Stimulated activated CD8-positive, alpha-beta memory T cell treated with anti-CD3 and anti-CD28 coated beads, Interleukin-4, amount 100 ng/mL, for 1 hour (primary cell): ENCODE data around the gene CCDC112.
"Not testable (repeated sequence)": the region's sequence is repeated elsewhere in the genome, so short reads cannot be mapped to it uniquely, and the experiment has no call there.

Experiments
- DNase-seq, 2 donors: peaks; one replicate each; pipeline ENCODE4 v3.0.0-alpha.2; 2020; ENCODE audit warnings: low read depth in 2 of 2, low spot score in 1 of 2

The CCDC112 gene

DNA sequence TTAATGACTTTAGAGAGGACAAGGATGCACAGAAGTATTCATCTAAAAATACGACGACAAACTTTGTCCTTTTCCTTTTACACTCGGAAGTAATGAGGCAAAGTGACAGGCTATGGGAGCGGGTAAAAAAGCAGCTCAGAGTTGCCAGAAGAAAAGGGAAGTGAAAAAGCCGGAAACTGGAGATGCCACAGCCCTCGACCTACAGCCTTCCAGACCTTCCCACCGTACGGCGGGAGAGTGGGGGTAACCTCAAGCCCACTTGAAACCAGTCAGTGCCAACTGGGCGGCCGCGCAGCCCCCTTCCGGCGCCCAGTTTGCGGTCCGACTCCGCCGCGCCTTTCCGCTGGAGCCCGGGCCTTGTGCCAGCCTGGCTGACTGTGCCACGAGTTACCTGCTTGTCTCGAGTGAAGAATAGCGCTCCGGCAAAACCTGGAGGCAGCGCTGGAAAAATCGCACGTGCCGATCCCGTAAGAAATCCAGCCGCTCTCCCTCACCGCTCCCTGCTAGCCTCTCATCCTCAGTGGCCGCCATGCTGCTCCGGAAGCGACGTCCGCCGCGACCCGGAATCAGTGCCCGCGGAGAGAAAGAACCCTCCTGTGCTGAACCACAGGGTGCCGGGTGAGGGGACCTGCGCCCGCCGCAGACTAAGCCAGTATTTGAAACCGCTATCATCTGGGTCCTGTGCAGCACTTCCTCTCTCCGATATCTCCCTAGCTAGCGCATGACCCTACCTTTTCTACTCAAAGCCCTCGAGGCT, 34.0 kb downstream of the CCDC112 start, which contains the start of gene PGGT1B:
Gene PGGT1B (minus strand): TSS at position 557 of the 757 bp plus-strand sequence. CDS start 26 bp downstream, at position 531.
- DNase-seq = peak; percentile 24 to 34

- no peak for DNase-seq
Observed at GRCh38 chr5:115262011-115262320, 34.5 kb downstream of the CCDC112 start.

DNA sequence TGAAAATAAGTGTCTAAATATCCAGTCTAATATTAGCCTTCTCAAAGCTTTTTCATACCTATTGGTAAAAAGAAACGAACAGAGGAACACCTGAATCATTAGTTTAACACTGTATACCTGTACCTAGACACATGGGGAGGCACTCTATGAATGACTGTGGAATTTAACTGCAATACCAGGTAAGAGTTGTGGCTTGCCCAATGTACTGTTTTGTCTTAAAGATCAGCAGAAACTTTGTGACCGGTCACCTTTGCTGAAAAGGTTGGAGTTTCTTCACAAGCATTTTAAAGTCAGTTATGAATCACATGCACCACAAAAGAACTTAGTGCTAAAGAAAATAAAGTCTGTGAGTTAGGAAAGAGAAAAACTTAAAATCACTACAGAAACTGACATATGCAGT, 36.2 kb downstream of the CCDC112 start:
- no peak for DNase-seq

- no peak for DNase-seq
Observed at GRCh38 chr5:115257981-115258380, 38.5 kb downstream of the CCDC112 start.

- not testable (repeated sequence) for DNase-seq
Observed at GRCh38 chr5:115249379-115249778, 47.1 kb downstream of the CCDC112 start.

DNA sequence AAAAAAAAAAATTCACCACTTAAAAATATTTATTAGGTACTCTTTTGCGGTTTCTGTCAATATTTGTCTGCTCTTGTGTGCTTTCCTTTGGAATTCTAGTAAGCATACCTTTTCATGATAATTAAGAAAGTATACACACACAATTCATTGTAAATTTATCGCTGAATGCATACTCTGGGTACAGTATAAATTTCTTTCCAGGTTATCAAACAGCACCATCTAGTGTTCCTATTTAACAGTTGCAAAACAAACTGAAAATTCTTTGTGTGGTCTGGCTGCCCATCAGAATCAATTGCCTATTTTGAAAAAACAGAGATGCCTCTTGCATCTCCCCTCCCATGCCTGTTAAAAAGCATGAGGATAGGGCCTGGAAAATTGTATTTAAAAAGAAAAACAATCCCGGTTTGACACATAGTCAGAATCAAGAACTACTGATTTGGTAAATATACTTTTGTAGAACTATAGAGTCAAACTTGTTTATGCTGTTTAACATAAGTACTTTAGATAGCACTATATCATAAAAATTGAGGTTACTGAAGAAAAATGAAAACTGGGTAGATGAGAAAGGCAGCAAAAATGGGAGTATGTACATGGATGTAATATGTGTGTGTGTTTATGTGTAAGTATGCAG, 50.0 kb downstream of the CCDC112 start:
- no peak for DNase-seq

DNA sequence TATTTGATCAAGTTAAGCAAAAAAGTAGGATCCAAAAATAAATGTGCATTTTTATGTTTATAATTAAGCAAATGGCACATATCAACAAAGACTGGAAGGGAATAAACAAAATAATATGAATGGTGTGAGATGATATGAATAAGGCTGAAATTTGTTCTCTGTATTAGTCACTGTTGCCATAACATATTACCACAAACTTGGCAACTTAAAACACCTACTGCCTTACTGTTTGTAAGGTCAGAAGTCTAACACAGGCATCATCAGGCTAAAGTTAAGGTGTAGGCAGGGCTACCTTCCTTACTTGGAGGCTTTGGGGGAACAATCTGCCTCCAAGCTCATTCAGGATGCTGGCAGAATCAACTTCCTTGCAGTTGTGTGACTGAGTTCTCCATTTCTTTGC, 53.0 kb downstream of the CCDC112 start:
- DNase-seq = no peak

DNA sequence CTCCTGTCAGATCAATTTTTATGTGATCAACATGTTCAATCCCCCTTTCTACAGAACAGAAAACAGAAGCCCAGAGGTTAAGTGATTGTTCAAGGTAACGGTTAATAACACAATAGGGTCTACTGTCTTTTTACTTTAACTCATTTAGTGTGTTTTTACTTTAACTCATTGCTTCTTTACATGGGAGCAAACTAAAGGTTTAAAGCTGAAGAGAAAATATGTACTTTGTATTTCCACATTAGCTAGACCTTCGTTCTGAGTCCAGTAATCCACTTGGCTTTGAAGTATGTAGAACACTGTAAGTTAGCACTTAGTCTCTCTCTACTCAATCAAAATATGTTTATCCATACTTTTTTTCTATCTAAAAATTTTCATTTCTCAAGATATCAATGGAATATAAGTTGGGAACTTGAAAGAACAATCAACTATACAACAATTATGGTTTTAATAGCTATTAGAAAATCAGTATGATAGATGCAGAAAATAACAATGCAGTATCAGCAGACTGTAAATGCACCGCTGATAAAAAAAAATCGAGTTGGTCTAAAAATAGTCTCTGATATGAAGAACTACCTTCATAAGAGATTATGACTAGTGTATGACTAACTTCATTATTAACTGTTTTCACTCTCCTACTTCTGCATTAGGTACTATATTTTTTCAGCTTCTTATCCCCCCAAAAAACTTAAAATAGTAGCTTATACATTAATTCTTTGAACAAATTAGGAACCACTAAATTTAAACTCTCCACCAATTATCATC, 54.4 kb downstream of the CCDC112 start:
- DNase-seq = no peak

- DNase-seq = no peak
Observed at GRCh38 chr5:115237066-115237465, 59.4 kb downstream of the CCDC112 start.

- no peak for DNase-seq
Observed at GRCh38 chr5:115236599-115236998, 59.9 kb downstream of the CCDC112 start.

GRCh38 chr5:115231598-115231997, 64.9 kb downstream of the CCDC112 start:
- DNase-seq = no peak

GRCh38 chr5:115229606-115230005, 66.8 kb downstream of the CCDC112 start:
- no peak for DNase-seq

DNA sequence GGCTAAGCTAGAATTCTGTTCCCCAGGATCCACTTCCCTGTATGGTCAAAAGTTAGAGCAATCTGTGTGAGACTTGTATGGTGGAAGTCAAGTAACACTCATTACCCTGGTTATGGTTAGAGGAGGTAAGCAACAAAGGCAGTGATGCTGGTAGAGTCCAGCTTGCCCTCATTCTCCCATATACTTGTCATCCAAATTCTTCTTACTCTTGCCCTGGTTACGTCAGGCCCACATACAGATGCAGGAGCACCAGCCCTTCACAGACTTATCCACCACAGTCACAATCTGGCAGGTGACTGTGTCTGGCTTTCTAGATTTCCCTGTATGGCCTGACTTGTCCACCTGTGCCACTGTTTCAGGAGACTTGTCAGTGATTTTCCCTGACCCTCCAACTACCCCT, 69.2 kb downstream of the CCDC112 start:
- DNase-seq = no peak
